ENCODE measurements around the gene USP10.

DNA sequence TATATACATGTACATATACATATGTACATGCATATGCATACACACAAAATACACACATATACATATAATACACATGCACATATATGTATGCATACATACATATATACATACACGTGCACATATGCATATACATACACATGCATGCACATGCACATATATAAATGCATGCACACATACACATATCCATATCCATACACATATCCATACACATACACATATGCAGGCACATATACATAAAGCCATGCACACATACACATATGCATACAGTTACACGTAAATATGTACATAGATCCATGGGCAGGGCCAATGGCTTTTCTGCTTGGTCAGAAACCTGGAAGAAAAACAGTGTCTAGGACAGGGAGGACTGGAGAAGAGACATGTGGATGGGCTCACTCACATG is 23.9 kb upstream of the USP10 start:
- TF ChIP-seq CTCF (IDR thresholded peaks at IDR 0.05) (no peak), POLR2A (IDR thresholded peaks at IDR 0.05) (no peak)
